ENCODE results near the gene SAA4.

DNA sequence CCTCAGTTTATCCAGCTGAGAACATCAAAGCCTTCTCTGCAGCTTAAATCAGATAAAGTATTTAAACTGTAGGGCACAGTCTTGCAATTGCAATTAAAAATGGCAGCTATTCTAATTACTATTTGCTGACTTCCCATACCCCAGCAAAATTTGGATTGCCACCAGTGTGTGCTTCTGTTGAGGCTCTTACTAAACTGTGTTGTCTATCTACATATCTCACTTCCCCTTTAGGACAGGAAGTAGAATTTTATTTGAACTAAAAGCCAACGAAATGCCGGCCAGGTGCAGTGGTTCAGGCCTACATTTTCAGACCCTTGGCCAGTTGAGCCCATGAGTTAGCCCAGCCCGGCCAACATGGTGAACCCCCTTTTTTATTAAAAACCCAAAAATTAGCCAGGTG, 7.1 kb downstream of the SAA4 start:
- TF ChIP-seq POLR2AphosphoS5 (IDR thresholded peaks at IDR 0.05), result no peak
- TF ChIP-seq, protein P1, sequence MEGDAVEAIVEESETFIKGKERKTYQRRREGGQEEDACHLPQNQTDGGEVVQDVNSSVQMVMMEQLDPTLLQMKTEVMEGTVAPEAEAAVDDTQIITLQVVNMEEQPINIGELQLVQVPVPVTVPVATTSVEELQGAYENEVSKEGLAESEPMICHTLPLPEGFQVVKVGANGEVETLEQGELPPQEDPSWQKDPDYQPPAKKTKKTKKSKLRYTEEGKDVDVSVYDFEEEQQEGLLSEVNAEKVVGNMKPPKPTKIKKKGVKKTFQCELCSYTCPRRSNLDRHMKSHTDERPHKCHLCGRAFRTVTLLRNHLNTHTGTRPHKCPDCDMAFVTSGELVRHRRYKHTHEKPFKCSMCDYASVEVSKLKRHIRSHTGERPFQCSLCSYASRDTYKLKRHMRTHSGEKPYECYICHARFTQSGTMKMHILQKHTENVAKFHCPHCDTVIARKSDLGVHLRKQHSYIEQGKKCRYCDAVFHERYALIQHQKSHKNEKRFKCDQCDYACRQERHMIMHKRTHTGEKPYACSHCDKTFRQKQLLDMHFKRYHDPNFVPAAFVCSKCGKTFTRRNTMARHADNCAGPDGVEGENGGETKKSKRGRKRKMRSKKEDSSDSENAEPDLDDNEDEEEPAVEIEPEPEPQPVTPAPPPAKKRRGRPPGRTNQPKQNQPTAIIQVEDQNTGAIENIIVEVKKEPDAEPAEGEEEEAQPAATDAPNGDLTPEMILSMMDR (IDR thresholded peaks at IDR 0.05), result no peak
- TF ChIP-seq EP300 (IDR thresholded peaks at IDR 0.05), result no peak
- no peak for TF ChIP-seq POLR2A (IDR thresholded peaks at IDR 0.05)
